ENCODE measurements around the gene BPIFB4.

The BPIFB4 gene

GRCh38 chr20:33154252-33154651 lies 74.8 kb downstream of the BPIFB4 start:
- Histone ChIP-seq H3K9me3 (ENCODE audit: control insufficient read depth in 1 of 2, low read length in 2 of 2) (no peaks in the 10 kb centered on the region), H3K36me3 (ENCODE audit: control insufficient read depth in 1 of 2, insufficient read depth in 2 of 2, low read length in 2 of 2) (no peaks in the 10 kb centered on the region), H3K4me1 (ENCODE audit: control insufficient read depth in 1 of 2, insufficient read depth in 2 of 2, low read length in 2 of 2) (no peaks in the 10 kb centered on the region), H3K4me3 (ENCODE audit: low read depth in 1 of 2, low read length in 2 of 2) (no peak overlapping the region), H3K27me3 (ENCODE audit: low read depth, low read length) (peaks cover 3% of the 10 kb centered on the region), H3K27ac (ENCODE audit: low read length) (no peak overlapping the region)

- Histone ChIP-seq H3K36me3 (ENCODE audit: control insufficient read depth in 1 of 2, insufficient read depth in 2 of 2, low read length in 2 of 2) (no peaks in the 10 kb centered on the region), H3K4me3 (ENCODE audit: low read depth in 1 of 2, low read length in 2 of 2) (no peak overlapping the region), H3K4me1 (ENCODE audit: control insufficient read depth in 1 of 2, insufficient read depth in 2 of 2, low read length in 2 of 2) (no peaks in the 10 kb centered on the region), H3K27me3 (ENCODE audit: low read depth, low read length) (peaks cover 3% of the 10 kb centered on the region), H3K27ac (ENCODE audit: low read length) (no peak overlapping the region), H3K9me3 (ENCODE audit: control insufficient read depth in 1 of 2, low read length in 2 of 2) (no peaks in the 10 kb centered on the region)
Observed at GRCh38 chr20:33158637-33159385, 79.4 kb downstream of the BPIFB4 start.

- H3K36me3 ChIP-seq (ENCODE audit: control insufficient read depth in 1 of 2, insufficient read depth in 2 of 2, low read length in 2 of 2), result no peaks in the 10 kb centered on the region
- no peak overlapping the region for H3K4me3 ChIP-seq (ENCODE audit: low read depth in 1 of 2, low read length in 2 of 2)
- H3K27me3 ChIP-seq (ENCODE audit: low read depth, low read length), result peaks cover 3% of the 10 kb centered on the region
- no peak overlapping the region for H3K27ac ChIP-seq (ENCODE audit: low read length)
- no peaks in the 10 kb centered on the region for H3K9me3 ChIP-seq (ENCODE audit: control insufficient read depth in 1 of 2, low read length in 2 of 2)
- no peaks in the 10 kb centered on the region for H3K4me1 ChIP-seq (ENCODE audit: control insufficient read depth in 1 of 2, insufficient read depth in 2 of 2, low read length in 2 of 2)
Observed at GRCh38 chr20:33159713-33160112, 80.3 kb downstream of the BPIFB4 start.

- Histone ChIP-seq H3K36me3 (ENCODE audit: control insufficient read depth in 1 of 2, insufficient read depth in 2 of 2, low read length in 2 of 2) (no peaks in the 10 kb centered on the region), H3K27me3 (ENCODE audit: low read depth, low read length) (peaks cover 2% of the 10 kb centered on the region)
Observed at GRCh38 chr20:33160681-33161080, 81.2 kb downstream of the BPIFB4 start.

More at GRCh38 chr20:33160681-33161080, 81.2 kb downstream of the BPIFB4 start:
- Histone ChIP-seq H3K9me3 (ENCODE audit: control insufficient read depth in 1 of 2, low read length in 2 of 2) (no peaks in the 10 kb centered on the region), H3K4me3 (ENCODE audit: low read depth in 1 of 2, low read length in 2 of 2) (no peak overlapping the region), H3K4me1 (ENCODE audit: control insufficient read depth in 1 of 2, insufficient read depth in 2 of 2, low read length in 2 of 2) (no peaks in the 10 kb centered on the region), H3K27ac (ENCODE audit: low read length) (no peak overlapping the region)
